ENCODE measurements around the gene ME3. TPM values are rescaled to one million over a fixed set of nuclear protein-coding genes. Genes with fewer than 3 reads are reported as not detected.

ME3 gene
- total and polyA plus RNA-seq, 2 experiments from 2014 or later = 7.5 to 10.9 TPM

GRCh38 chr11:86495351-86495750 is 177.1 kb downstream of the ME3 start:
- in situ Hi-C loops (cut with MboI) = no loop called here
- H3K9me2 ChIP-seq (ENCODE audit: insufficient read depth) = no peaks in the 10 kb centered on the region
- TF ChIP-seq EZH2phosphoT487 (IDR thresholded peaks at IDR 0.05; ENCODE audit: insufficient read depth, low read depth) = no peak
- TF ChIP-seq EZH2 (IDR thresholded peaks at IDR 0.05; ENCODE audit: insufficient read depth, poor library complexity, severe bottlenecking) = no peak
- no peaks in the 10 kb centered on the region for H3F3A ChIP-seq (ENCODE audit: insufficient read depth)
- peaks cover 13% of the 10 kb centered on the region; the same call in 1 of the 2 replicates for H3K27me3 ChIP-seq (replicated peaks; ENCODE audit: insufficient read depth)
- H4K20me1 ChIP-seq (ENCODE audit: insufficient read depth) = no peaks in the 10 kb centered on the region
- H3K36me3 ChIP-seq (ENCODE audit: low read depth) = no peaks in the 10 kb centered on the region
- no peak for DNase-seq
- H2AFZ ChIP-seq = no peak overlapping the region
- H3K79me2 ChIP-seq (ENCODE audit: insufficient read depth) = no peaks in the 10 kb centered on the region
- no peak overlapping the region for H3K4me3 ChIP-seq
- no peak overlapping the region for H3K4me2 ChIP-seq (ENCODE audit: unreplicated experiment)
- H3K4me1 ChIP-seq (ENCODE audit: insufficient read depth) = peaks cover 12% of the 10 kb centered on the region
- no peaks in the 10 kb centered on the region for H3K9me3 ChIP-seq (ENCODE audit: low read depth)
- 92 to 93% methylated on average over 2 of the region's 2 CpGs for WGBS, 2 experiments (ENCODE audit: low coverage in 1 of 2, low lambda C conversion rate in 2 of 2, missing lambda C conversion rate in 2 of 2)
- H3K27ac ChIP-seq = no peak overlapping the region
- no peak overlapping the region for H3K9ac ChIP-seq

DNA sequence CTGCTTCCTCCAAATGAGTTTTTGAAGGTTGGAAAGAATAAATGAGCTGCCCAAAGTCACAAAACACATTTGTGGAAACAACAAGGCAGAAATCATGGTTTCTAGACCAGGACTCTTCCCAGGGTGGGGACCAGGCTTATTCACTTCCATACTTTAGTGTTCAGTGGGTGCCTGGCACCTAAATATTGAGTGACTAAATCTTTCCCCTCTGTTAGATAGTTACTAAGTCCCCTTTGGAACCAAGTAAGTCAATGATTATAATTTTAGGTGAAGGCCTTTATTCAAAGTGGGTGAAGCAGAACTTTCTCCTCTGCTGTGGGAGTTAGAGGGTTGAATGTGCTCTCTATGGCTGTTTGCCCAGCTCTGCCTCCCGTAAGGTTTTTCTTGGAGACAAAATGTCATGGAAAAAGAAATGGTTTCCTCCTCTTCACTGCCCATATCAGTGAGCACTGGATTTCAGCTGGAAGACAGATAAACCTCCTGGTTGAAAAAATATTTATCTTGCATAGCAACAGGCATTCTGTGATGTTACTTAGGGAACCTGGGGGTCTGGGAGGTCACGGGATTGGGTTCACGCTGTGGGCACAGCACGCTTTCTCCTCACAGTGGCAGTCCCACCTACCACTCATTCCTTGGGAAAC is 179.9 kb downstream of the ME3 start:
- Histone ChIP-seq H3K9me3 (ENCODE audit: low read depth) (no peaks in the 10 kb centered on the region), H3K27me3 (replicated peaks; ENCODE audit: insufficient read depth) (peaks cover 13% of the 10 kb centered on the region; the same call in 1 of the 2 replicates), H2AFZ (no peak overlapping the region), H3F3A (ENCODE audit: insufficient read depth) (no peaks in the 10 kb centered on the region), H3K9me2 (ENCODE audit: insufficient read depth) (no peaks in the 10 kb centered on the region), H4K20me1 (ENCODE audit: insufficient read depth) (no peaks in the 10 kb centered on the region), H3K36me3 (ENCODE audit: low read depth) (no peaks in the 10 kb centered on the region), H3K4me1 (ENCODE audit: insufficient read depth) (peaks cover 8% of the 10 kb centered on the region), H3K27ac (no peak overlapping the region), H3K4me2 (ENCODE audit: unreplicated experiment) (no peak overlapping the region), H3K79me2 (ENCODE audit: insufficient read depth) (no peaks in the 10 kb centered on the region), H3K4me3 (no peak overlapping the region), H3K9ac (no peak overlapping the region)
- no peak for DNase-seq
- in situ Hi-C loops (cut with MboI) = no loop called here
- no peak for TF ChIP-seq EZH2 (IDR thresholded peaks at IDR 0.05; ENCODE audit: insufficient read depth, poor library complexity, severe bottlenecking)
- no peak for TF ChIP-seq EZH2phosphoT487 (IDR thresholded peaks at IDR 0.05; ENCODE audit: insufficient read depth, low read depth)
- 96 to 98% methylated on average over 4 of the region's 4 CpGs for WGBS, 2 experiments (ENCODE audit: low coverage in 1 of 2, low lambda C conversion rate in 2 of 2, missing lambda C conversion rate in 2 of 2)

GRCh38 chr11:86491027-86491426 is 181.4 kb downstream of the ME3 start:
- H3K36me3 ChIP-seq (ENCODE audit: low read depth) = no peaks in the 10 kb centered on the region
- no peak overlapping the region for H3K4me2 ChIP-seq (ENCODE audit: unreplicated experiment)
- no peaks in the 10 kb centered on the region for H3K9me3 ChIP-seq (ENCODE audit: low read depth)
- in situ Hi-C loops (cut with MboI) = no loop called here
- H3K4me1 ChIP-seq (ENCODE audit: insufficient read depth) = no peaks in the 10 kb centered on the region
- no peaks in the 10 kb centered on the region for H3F3A ChIP-seq (ENCODE audit: insufficient read depth)
- no peak for DNase-seq
- no peak overlapping the region for H3K27ac ChIP-seq
- TF ChIP-seq EZH2 (IDR thresholded peaks at IDR 0.05; ENCODE audit: insufficient read depth, poor library complexity, severe bottlenecking) (no peak), EZH2phosphoT487 (IDR thresholded peaks at IDR 0.05; ENCODE audit: insufficient read depth, low read depth) (no peak)
- H3K9me2 ChIP-seq (ENCODE audit: insufficient read depth) = no peaks in the 10 kb centered on the region
- 86 to 90% methylated on average over 4 of the region's 4 CpGs for WGBS, 2 experiments (ENCODE audit: low coverage in 1 of 2, low lambda C conversion rate in 2 of 2, missing lambda C conversion rate in 2 of 2)
- H3K4me3 ChIP-seq = no peak overlapping the region
- H3K27me3 ChIP-seq (replicated peaks; ENCODE audit: insufficient read depth) = peaks cover 13% of the 10 kb centered on the region; the same call in 1 of the 2 replicates
- H3K9ac ChIP-seq = no peak overlapping the region
- no peaks in the 10 kb centered on the region for H4K20me1 ChIP-seq (ENCODE audit: insufficient read depth)
- H2AFZ ChIP-seq = no peak overlapping the region
- H3K79me2 ChIP-seq (ENCODE audit: insufficient read depth) = no peaks in the 10 kb centered on the region

- Histone ChIP-seq H3K36me3 (ENCODE audit: low read depth) (no peaks in the 10 kb centered on the region), H3K79me2 (ENCODE audit: insufficient read depth) (no peaks in the 10 kb centered on the region), H3K4me2 (ENCODE audit: unreplicated experiment) (no peak overlapping the region), H3K4me3 (no peak overlapping the region), H2AFZ (no peak overlapping the region), H3K9me2 (ENCODE audit: insufficient read depth) (no peaks in the 10 kb centered on the region), H3K9me3 (ENCODE audit: low read depth) (no peaks in the 10 kb centered on the region), H3F3A (ENCODE audit: insufficient read depth) (0 out of 2 replicates have a peak, but pooled peaks cover under 1% of the 10 kb centered on the region), H4K20me1 (ENCODE audit: insufficient read depth) (no peaks in the 10 kb centered on the region), H3K27ac (no peak overlapping the region), H3K4me1 (ENCODE audit: insufficient read depth) (no peaks in the 10 kb centered on the region), H3K27me3 (replicated peaks; ENCODE audit: insufficient read depth) (peaks cover 13% of the 10 kb centered on the region; the same call in 1 of the 2 replicates), H3K9ac (no peak overlapping the region)
- no peak for DNase-seq
- in situ Hi-C loops (cut with MboI) = no loop called here
- no peak for TF ChIP-seq EZH2 (IDR thresholded peaks at IDR 0.05; ENCODE audit: insufficient read depth, poor library complexity, severe bottlenecking)
- no peak for TF ChIP-seq EZH2phosphoT487 (IDR thresholded peaks at IDR 0.05; ENCODE audit: insufficient read depth, low read depth)
Measured at GRCh38 chr11:86490582-86490981, 181.8 kb downstream of the ME3 start.

Measured in GM23248 (cell line).